SU-DHL-6 (cell line): ENCODE data around the gene E2F1.
"Not testable (repeated sequence)": the region's sequence is repeated elsewhere in the genome, so short reads cannot be mapped to it uniquely, and the experiment has no call there.

ENCODE experiments used
- H2AFZ ChIP-seq: fragments of 200-600 bp; sonication (generic); 2 replicates; pipeline ENCODE4 v1.6.1; 2014; ENCODE audit warnings: low read depth, mild to moderate bottlenecking, moderate library complexity, mixed read lengths, antibody characterized with exemption, low read length; ENCODE audit not compliant: severe bottlenecking
- H3F3A ChIP-seq: fragments of 200-600 bp; shearing (Covaris generic); 2 replicates; pipeline ENCODE4 v1.6.0; 2016; ENCODE audit warnings: antibody characterized with exemption, mild to moderate bottlenecking; ENCODE audit not compliant: insufficient read depth
- H3K27ac ChIP-seq: fragments of 200-600 bp; sonication (generic); 2 replicates; pipeline ENCODE4 v1.5.1; 2016; ENCODE audit warnings: low read depth, mild to moderate bottlenecking, low read length, moderate library complexity, mixed read lengths
- H3K27me3 ChIP-seq: fragments of 200-600 bp; sonication (generic), shearing (Covaris generic); 2 replicates; pipeline ENCODE4 v1.6.0; 2014; ENCODE audit warnings: mild to moderate bottlenecking, low read length
- H3K36me3 ChIP-seq: fragments of 200-600 bp; sonication (generic); 2 replicates; pipeline ENCODE4 v1.6.1; 2014; ENCODE audit warnings: mild to moderate bottlenecking, low read length, mixed read lengths
- H3K4me2 ChIP-seq: fragments of 300-600, 200-600 bp; shearing (Covaris generic), sonication (generic); 2 replicates; pipeline ENCODE4 v1.6.0; 2014; ENCODE audit warnings: low read length, low read depth, mild to moderate bottlenecking; ENCODE audit not compliant: poor library complexity, severe bottlenecking
- H3K4me3 ChIP-seq: fragments of 200-600 bp; sonication (generic); 2 replicates; pipeline ENCODE4 v1.5.1; 2014; ENCODE audit warnings: antibody characterized with exemption, low read length, mild to moderate bottlenecking, mixed read lengths; ENCODE audit not compliant: insufficient read depth, poor library complexity, severe bottlenecking
- H3K79me2 ChIP-seq: fragments of 200-600 bp; sonication (generic); 2 replicates; pipeline ENCODE4 v1.6.1; 2014; ENCODE audit warnings: mild to moderate bottlenecking, low read length, moderate library complexity; ENCODE audit not compliant: insufficient read depth
- H3K9ac ChIP-seq: fragments of 200-600 bp; sonication (generic); 2 replicates; pipeline ENCODE4 v1.7.0; 2014; ENCODE audit warnings: mild to moderate bottlenecking, low read length
- H3K9me2 ChIP-seq: fragments of 200-600 bp; sonication (generic); replicated peaks from 2 replicates; pipeline ENCODE4 v1.6.1; 2014; ENCODE audit warnings: low read length; ENCODE audit not compliant: insufficient read depth
- H3K9me3 ChIP-seq: fragments of 200-600 bp; sonication (generic); 2 replicates; pipeline ENCODE4 v1.6.1; 2014; ENCODE audit warnings: low read length, mixed read lengths; ENCODE audit not compliant: insufficient read depth
- H4K20me1 ChIP-seq: fragments of 200-600 bp; sonication (generic); 2 replicates; pipeline ENCODE4 v1.6.1; 2014; ENCODE audit warnings: low read depth, mild to moderate bottlenecking, antibody characterized with exemption, low read length, moderate library complexity, mixed read lengths
- EZH2phosphoT487 ChIP-seq: fragments of 200-600 bp; sonication (generic), shearing (Covaris generic); conservative IDR thresholded peaks from 2 replicates; pipeline ENCODE4 v1.6.1; 2018; ENCODE audit warnings: mild to moderate bottlenecking, antibody characterized with exemption, low read length, moderate library complexity, mixed read lengths
- TF ChIP-seq, protein P1 (sequence below): fragments of 200-600 bp; sonication (generic); IDR thresholded peaks from one replicate; pipeline ENCODE4 v1.5.1; 2017; ENCODE audit warnings: antibody characterized with exemption, mild to moderate bottlenecking, low read length, moderate library complexity; ENCODE audit not compliant: insufficient read depth, poor library complexity, severe bottlenecking

E2F1 gene

DNA sequence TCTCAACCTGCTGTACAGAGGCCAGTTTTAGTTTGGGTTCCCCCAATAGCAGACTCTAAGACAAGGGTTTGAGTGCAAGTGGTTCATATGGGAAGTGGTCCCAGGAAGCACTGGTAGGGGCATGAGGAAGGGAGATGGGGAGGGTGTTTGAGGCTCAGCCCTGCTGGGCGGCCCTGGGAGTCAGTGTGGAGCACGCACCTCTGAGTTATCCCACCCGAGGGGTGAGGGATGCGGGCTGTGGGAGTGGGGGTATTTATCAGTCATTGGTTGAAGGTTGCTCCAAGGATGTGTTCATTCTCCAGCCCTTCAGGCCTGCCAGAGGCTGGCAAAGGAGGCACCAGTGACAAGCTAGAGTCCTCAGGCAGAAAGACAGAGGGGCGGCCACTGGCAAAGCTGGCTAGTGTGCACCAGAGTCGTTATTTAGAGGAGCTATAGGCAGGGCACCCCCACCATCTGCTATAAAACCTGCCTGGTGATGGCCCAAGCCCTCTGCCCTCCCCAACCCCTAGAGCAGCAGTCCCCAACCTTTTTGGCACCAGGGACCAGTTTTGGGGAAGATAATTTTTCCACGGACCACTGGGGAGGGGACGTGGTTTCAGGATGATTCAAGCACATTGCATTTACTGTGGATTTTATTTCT lies 17.4 kb upstream of the E2F1 start:
- H3K4me2 ChIP-seq = no peak overlapping the region
- H3K27ac ChIP-seq = no peak overlapping the region
- H3K9me3 ChIP-seq = no peaks in the 10 kb centered on the region
- no peaks in the 10 kb centered on the region for H3K9me2 ChIP-seq
- H3K4me3 ChIP-seq = no peak overlapping the region
- no peaks in the 10 kb centered on the region for H3F3A ChIP-seq
- H3K27me3 ChIP-seq = no peaks in the 10 kb centered on the region
- no peak overlapping the region for H2AFZ ChIP-seq
- H3K36me3 ChIP-seq = no peaks in the 10 kb centered on the region
- H4K20me1 ChIP-seq = no peaks in the 10 kb centered on the region
- TF ChIP-seq, protein P1, sequence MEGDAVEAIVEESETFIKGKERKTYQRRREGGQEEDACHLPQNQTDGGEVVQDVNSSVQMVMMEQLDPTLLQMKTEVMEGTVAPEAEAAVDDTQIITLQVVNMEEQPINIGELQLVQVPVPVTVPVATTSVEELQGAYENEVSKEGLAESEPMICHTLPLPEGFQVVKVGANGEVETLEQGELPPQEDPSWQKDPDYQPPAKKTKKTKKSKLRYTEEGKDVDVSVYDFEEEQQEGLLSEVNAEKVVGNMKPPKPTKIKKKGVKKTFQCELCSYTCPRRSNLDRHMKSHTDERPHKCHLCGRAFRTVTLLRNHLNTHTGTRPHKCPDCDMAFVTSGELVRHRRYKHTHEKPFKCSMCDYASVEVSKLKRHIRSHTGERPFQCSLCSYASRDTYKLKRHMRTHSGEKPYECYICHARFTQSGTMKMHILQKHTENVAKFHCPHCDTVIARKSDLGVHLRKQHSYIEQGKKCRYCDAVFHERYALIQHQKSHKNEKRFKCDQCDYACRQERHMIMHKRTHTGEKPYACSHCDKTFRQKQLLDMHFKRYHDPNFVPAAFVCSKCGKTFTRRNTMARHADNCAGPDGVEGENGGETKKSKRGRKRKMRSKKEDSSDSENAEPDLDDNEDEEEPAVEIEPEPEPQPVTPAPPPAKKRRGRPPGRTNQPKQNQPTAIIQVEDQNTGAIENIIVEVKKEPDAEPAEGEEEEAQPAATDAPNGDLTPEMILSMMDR = no peak
- no peak for TF ChIP-seq EZH2phosphoT487
- no peaks in the 10 kb centered on the region for H3K79me2 ChIP-seq
- H3K9ac ChIP-seq = no peak overlapping the region

DNA sequence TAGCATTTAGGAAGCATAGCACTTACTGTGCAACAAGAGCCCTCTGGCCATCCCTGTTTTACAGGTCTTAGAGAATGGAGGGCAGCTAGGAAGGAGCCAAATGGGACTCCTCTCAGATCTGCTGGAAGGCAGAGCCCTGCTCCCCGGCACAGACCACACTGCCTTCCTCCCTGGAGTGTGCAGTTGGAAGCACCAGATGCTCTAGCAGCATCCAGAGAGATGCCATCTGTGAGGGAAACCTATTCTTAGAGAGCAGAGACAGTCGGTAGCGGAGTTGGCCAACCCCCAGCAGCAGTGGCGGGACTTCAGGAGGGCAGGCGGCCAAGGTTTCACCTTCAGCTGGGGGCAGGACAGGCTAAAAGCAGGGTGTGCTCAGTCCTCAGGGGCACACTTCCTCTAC lies 16.7 kb upstream of the E2F1 start:
- Histone ChIP-seq H3K9ac (no peak overlapping the region), H3K36me3 (no peaks in the 10 kb centered on the region), H2AFZ (no peak overlapping the region), H3K27me3 (no peaks in the 10 kb centered on the region), H3K27ac (no peak overlapping the region), H3K9me2 (no peaks in the 10 kb centered on the region), H3K4me3 (no peak overlapping the region), H3K4me2 (no peak overlapping the region), H3F3A (no peaks in the 10 kb centered on the region), H4K20me1 (no peaks in the 10 kb centered on the region), H3K9me3 (no peaks in the 10 kb centered on the region), H3K79me2 (no peaks in the 10 kb centered on the region)
- TF ChIP-seq, protein P1 = no peak
- no peak for TF ChIP-seq EZH2phosphoT487

DNA sequence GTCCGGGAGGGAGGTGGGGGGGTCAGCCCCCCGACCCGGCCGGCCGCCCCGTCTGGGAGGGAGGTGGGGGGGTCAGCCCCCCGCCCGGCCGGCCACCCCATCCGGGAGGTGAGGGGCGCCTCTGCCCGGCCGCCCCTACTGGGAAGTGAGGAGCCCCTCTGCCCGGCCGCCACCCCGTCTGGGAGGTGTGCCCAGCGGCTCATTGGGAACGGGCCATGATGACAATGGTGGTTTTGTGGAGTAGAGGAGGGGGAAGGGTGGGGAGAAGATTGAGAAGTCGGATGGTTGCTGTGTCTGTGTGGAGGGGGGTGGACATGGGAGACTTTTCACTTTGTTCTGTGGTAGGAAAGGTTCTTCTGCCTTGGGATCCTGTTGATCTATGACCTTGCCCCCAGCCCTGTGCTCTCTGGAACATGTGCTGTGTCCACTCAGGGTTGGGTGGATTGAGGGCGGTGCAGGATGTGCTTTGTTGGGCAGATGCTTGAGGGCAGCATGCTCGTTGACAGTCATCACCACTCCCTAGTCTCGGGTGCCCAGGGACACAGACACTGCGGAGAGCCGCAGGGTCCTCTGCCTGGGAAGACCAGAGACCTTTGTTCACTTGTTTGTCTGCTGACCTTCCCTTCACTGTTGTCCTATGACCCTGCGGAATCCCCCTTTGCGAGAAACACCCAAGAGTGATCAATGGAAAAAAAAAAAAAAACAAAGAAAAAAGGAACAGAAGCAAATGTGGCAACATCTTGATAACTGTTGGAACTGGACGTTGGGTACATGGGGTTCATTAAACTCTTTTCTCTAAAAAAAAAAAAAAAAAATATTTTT lies 15.7 kb upstream of the E2F1 start:
- Histone ChIP-seq H3K79me2 (no peaks in the 10 kb centered on the region), H3K9ac (no peak overlapping the region)
- TF ChIP-seq EZH2phosphoT487 = no peak
- TF ChIP-seq, protein P1 = no peak

GRCh38 chr20:33700696-33701441 lies 14.7 kb upstream of the E2F1 start:
- H3K4me3 ChIP-seq, H3K9me2 ChIP-seq, H3K27ac ChIP-seq, H3K36me3 ChIP-seq, H3K9me3 ChIP-seq, H3K79me2 ChIP-seq, H3K4me2 ChIP-seq, H3K9ac ChIP-seq, H3K27me3 ChIP-seq, H4K20me1 ChIP-seq, H3F3A ChIP-seq, H2AFZ ChIP-seq: not testable (repeated sequence)

More for the DNA sequence above, 15.7 kb upstream of the E2F1 start:
- Histone ChIP-seq H3K9me2 (no peaks in the 10 kb centered on the region), H3K36me3 (no peaks in the 10 kb centered on the region), H3K4me2 (no peak overlapping the region), H2AFZ (no peak overlapping the region), H3K9me3 (no peaks in the 10 kb centered on the region), H3K27me3 (no peaks in the 10 kb centered on the region), H3K27ac (no peak overlapping the region), H3K4me3 (no peak overlapping the region), H3F3A (no peaks in the 10 kb centered on the region), H4K20me1 (no peaks in the 10 kb centered on the region)

DNA sequence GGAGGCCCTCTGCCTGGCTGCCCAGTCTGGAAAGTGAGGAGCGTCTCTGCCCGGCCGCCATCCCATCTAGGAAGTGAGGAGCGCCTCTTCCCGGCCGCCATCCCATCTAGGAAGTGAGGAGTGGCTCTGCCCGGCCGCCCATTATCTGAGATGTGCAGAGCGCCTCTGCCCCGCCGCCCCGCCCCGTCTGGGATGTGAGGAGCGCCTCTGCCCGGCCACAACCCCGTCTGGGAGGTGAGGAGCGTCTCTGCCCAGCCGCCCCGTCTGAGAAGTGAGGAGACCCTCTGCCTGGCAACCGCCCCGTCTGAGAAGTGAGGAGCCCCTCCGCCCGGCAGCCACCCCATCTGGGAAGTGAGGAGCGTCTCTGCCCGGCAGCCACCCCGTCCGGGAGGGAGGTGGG lies 12.8 kb upstream of the E2F1 start:
- H3K4me2 ChIP-seq, H3K79me2 ChIP-seq, H2AFZ ChIP-seq, H3K9me3 ChIP-seq, H3K4me3 ChIP-seq, H3F3A ChIP-seq, H3K36me3 ChIP-seq, H3K27ac ChIP-seq, H4K20me1 ChIP-seq, H3K27me3 ChIP-seq, H3K9ac ChIP-seq, H3K9me2 ChIP-seq: not testable (repeated sequence)
